ENCODE data around the gene ADGRF1.

Gene ADGRF1

DNA sequence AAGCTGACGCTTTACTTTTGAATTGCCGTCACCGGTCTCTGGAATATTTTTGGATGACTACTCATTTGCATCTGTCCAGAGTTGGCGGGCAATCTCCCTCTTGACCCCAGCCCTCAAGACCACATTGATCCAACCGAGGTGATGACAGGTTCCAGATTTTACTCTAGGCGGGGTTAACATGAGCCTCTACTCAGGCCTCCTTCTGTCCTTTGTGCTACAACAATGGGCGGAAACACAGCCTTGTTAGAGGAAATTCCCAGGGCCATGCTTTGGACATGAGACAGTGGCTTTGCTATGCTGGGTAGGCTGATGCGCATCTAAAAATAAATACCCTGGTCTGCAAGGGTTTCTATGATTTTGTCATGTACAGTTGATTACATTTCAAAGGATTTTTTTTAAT lies 93.4 kb downstream of the ADGRF1 start:
- no peak overlapping the region for H3K9ac ChIP-seq (ENCODE audit: low read depth, low read length)

More for the DNA sequence above, 93.4 kb downstream of the ADGRF1 start:
- no peak overlapping the region for H3K4me3 ChIP-seq (ENCODE audit: low read length)
- H3K27me3 ChIP-seq (ENCODE audit: control insufficient read depth, insufficient read depth, low read length), result peaks cover 9% of the 10 kb centered on the region
- no peaks in the 10 kb centered on the region for H3K4me1 ChIP-seq (ENCODE audit: control insufficient read depth, insufficient read depth, low read length)
- no peaks in the 10 kb centered on the region for H3K9me3 ChIP-seq (replicated peaks; ENCODE audit: low read length)
- H3K4me2 ChIP-seq (ENCODE audit: low read length), result no peak overlapping the region
- H3K36me3 ChIP-seq (ENCODE audit: insufficient read depth, low read length), result no peaks in the 10 kb centered on the region
